GM23338 (cell line): ENCODE data around the gene DMRTC2. TPM values are rescaled to one million over a fixed set of nuclear protein-coding genes. Genes with fewer than 3 reads are reported as not detected.

Experiments
- CREB1 ChIP-seq: fragments of 250-450 bp; sonication (Bioruptor Pico); IDR thresholded peaks from 2 replicates; pipeline ENCODE4 v1.5.0; 2020; ENCODE audit warnings: low read depth, mild to moderate bottlenecking, moderate library complexity
- CTCF ChIP-seq, 2 experiments: fragments of 200-600 bp in 1 of 2; sonication (generic) in 1 of 2; conservative IDR thresholded peaks; 2 replicates each; pipeline versions ENCODE4 v1.5.1 to v1.6.1; 2016 to 2017; ENCODE audit warnings: antibody characterized with exemption in 2 of 2, low read depth in 2 of 2, mild to moderate bottlenecking in 2 of 2, moderate library complexity in 1 of 2
- ETS1 ChIP-seq: IDR thresholded peaks from 2 replicates; pipeline ENCODE4 v1.6.1; 2016; ENCODE audit warnings: antibody characterized with exemption
- EZH2 ChIP-seq: fragments of 200-600 bp; sonication (generic); IDR thresholded peaks from one replicate; pipeline ENCODE4 v1.8.0; 2017; ENCODE audit warnings: antibody characterized with exemption, mild to moderate bottlenecking, low read depth; ENCODE audit not compliant: unreplicated experiment
- EZH2phosphoT487 ChIP-seq: fragments of 200-600 bp; sonication (generic); IDR thresholded peaks from one replicate; pipeline ENCODE4 v1.8.1; 2018; ENCODE audit warnings: antibody characterized with exemption; ENCODE audit not compliant: unreplicated experiment
- NANOG ChIP-seq: IDR thresholded peaks from 2 replicates; pipeline ENCODE4 v1.6.1; 2016; ENCODE audit warnings: antibody characterized with exemption, borderline replicate concordance
- ZNF114 ChIP-seq: fragments of 250-450 bp; sonication (Bioruptor Pico); IDR thresholded peaks from 2 replicates; pipeline ENCODE4 v1.5.0; 2020; ENCODE audit warnings: mild to moderate bottlenecking, moderate library complexity
- ZNF331 ChIP-seq: fragments of 250-450 bp; sonication (Bioruptor Pico); IDR thresholded peaks from 2 replicates; pipeline ENCODE4 v1.5.0; 2020; ENCODE audit warnings: low read depth, mild to moderate bottlenecking, moderate library complexity
- ZNF462 ChIP-seq: fragments of 250-450 bp; sonication (Bioruptor Pico); IDR thresholded peaks from 2 replicates; pipeline ENCODE4 v1.5.0; 2020; ENCODE audit warnings: mild to moderate bottlenecking, moderate library complexity
- polyA plus RNA-seq: library from polyadenylated mRNA; unstranded; fragments of >200 nt; fragmentation: Nextera tagmentation; extraction: Ambion mirVana; gene quantifications from 2 replicates; pipeline ENCODE4 v1.2.1, GENCODE V29; 2016
- total RNA-seq: library from RNA; depleted of rRNA; stranded (reverse); fragments of >200 nt; shearing (Covaris generic); gene quantifications from 2 replicates; pipeline ENCODE4 v1.2.3, GENCODE V29; 2014

The DMRTC2 gene
- total and polyA plus RNA-seq, 2 experiments from 2014 or later = 0.21 TPM; not detected in 1

- TF ChIP-seq ZNF462 (no peak), EZH2 (no peak), ZNF114 (CRISPR knock-in tag) (no peak), EZH2phosphoT487 (no peak), NANOG (no peak), CTCF (conservative IDR thresholded peaks at IDR 0.05; ENCODE audit: low read depth in 2 of 2) (no peak), CREB1 (CRISPR knock-in tag) (no peak), ZNF331 (CRISPR knock-in tag) (no peak), ETS1 (no peak)
These were observed 28.1 kb upstream of the DMRTC2 start (continued) for GRCh38 chr19:41816761-41817160.
